GM19043 (cell line): ENCODE measurements around the gene SHLD2.
"Not testable (repeated sequence)": the region's sequence is repeated elsewhere in the genome, so short reads cannot be mapped to it uniquely, and the experiment has no call there.

Experiments
- ATAC-seq: cut with Tn5 transposase; IDR thresholded peaks from one replicate; pipeline ENCODE4 v1.9.1; 2021; ENCODE audit warnings: low read depth; ENCODE audit not compliant: unreplicated experiment

The SHLD2 gene

DNA sequence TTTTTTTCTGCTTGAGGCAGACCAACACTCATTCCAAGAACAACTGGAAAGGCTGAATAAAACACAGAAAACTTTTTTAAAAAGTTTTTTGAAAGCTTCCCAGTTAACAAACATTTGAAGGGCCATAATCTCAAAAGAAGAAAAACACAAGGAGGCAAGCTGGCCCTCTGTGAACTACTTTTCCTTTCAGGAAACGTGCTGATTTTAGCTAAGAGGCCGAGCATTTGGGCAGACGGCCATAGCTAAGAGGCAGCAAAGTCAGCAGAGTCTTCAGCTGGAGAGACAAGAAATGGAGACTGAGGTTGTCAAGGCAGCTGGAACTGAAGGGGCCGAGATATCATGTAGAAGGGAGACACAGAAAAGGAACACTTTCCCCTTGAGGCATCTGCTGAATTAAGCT is 111.9 kb downstream of the SHLD2 start:
- ATAC-seq: not testable (repeated sequence)

DNA sequence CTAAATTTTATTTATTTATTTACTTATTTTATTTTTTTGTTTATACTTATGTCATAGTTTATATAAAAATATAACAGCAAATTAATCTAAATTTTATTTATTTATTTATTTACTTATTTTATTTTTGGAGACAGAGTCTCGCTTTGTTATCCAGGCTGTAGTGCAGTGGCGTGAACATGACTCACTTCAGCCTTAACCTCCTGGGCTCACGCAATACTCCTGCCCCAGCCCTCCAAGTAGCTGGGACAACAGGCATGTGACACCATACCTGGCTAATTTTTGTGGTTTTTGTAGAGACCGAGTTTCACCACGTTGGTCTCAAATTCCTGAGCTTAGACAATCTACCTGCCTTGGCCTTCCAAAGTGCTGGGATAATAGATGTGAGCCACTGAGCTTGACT is 115.3 kb downstream of the SHLD2 start:
- ATAC-seq: not testable (repeated sequence)

- not testable (repeated sequence) for ATAC-seq
Measured at GRCh38 chr10:87211848-87212247, 116.8 kb downstream of the SHLD2 start.

DNA sequence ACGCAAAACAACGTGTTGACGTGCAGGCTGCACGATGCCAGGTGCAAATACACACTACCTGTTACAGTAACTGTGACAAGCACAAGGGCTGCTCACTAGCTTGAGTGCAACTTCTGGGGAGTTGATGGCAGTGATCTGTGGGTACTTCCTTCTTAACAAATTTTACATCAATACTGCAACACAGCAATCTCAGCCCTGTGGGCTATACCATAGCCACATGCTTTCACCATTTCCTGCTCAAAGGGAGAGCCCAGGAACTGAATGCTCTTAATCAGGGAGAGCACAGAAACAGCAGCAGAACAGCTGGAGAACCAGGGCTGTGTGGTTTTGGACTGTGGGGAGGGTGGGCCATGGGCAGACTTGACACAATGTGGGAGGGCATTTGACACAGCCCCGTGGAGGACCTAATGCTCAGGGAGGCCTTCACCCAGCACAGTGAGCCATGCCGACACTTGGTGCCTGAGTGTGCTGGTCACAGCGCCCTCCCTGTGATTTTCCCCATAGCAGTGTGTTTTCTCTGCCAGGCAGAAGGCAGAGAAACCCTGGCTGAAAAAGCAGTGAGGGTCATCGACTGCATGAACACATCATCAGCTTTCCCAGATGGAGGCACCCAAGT is 118.3 kb downstream of the SHLD2 start:
- not testable (repeated sequence) for ATAC-seq

GRCh38 chr10:87213806-87214205 is 118.8 kb downstream of the SHLD2 start:
- not testable (repeated sequence) for ATAC-seq

- ATAC-seq: not testable (repeated sequence)
Measured at GRCh38 chr10:87216120-87216519, 121.1 kb downstream of the SHLD2 start.

DNA sequence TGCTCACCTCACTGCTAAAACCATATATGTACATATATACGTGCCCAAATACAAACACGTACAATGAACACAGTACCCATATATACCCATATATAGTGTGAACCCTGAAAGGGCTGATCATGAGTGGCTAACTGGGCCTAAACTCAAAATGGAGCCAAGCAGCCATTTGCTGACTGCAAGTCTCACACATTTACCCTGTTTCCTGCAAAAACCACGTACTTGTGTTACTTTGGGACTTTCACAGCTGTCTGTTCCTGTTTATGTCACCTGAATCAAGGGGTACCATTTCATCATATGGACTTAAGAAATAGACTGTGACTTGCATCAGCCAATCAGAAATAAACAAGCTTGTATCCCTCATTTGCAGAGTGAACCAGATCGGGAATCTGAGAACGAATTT is 124.4 kb downstream of the SHLD2 start:
- ATAC-seq: not testable (repeated sequence)

GRCh38 chr10:87222789-87223188 is 127.8 kb downstream of the SHLD2 start:
- ATAC-seq: not testable (repeated sequence)

GRCh38 chr10:87225148-87225547 is 130.1 kb downstream of the SHLD2 start, which contains the start of gene NUTM2A:
TSS of gene NUTM2A (plus strand) at chr10:87225448. CDS start at chr10:87225831, 383 bp downstream.
- ATAC-seq: not testable (repeated sequence)

DNA sequence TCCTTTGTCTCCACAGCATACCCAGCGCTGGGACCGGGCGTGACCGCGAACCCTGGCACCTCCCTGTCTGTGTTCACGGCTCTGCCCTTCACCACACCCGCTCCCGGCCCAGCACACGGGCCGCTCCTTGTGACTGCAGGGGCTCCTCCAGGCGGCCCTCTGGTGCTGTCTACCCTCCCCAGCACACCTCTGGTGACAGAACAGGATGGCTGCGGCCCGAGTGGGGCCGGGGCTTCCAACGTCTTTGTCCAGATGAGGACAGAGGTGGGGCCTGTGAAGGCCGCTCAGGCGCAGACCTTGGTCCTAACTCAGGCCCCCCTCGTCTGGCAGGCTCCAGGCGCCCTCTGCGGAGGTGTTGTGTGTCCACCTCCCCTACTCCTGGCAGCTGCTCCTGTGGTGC is 133.2 kb downstream of the SHLD2 start:
- ATAC-seq: not testable (repeated sequence)

- not testable (repeated sequence) for ATAC-seq
Measured at GRCh38 chr10:87229211-87229610, 134.2 kb downstream of the SHLD2 start.

- ATAC-seq: not testable (repeated sequence)
Measured at GRCh38 chr10:87234854-87235253, 139.8 kb downstream of the SHLD2 start.

DNA sequence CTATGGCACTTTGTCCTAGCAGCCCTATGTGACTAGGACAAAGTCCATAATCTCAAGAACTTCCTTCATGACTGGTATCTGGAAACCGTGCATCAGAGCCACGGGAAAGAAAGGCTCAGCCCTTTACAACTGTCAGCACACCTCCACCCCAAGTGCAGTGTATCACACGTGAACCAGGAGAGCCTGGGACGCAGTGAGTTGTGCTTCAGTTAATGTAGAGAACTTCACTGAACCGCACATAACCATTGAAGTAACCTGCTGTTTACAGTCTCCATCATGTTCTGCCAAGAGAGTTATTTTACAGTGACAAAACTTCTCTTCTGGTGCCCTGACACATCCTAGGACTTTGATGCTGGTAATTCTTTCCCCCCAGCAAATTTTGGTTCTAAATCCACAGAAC is 142.2 kb downstream of the SHLD2 start:
- not testable (repeated sequence) for ATAC-seq

GRCh38 chr10:87239346-87239808 is 144.4 kb downstream of the SHLD2 start:
- ATAC-seq: not testable (repeated sequence)
